ENCODE measurements around the gene ELF2.

The ELF2 gene

GRCh38 chr4:139196462-139196861 is 19.4 kb upstream of the ELF2 start:
- no peaks in the 10 kb centered on the region for H4K20me1 ChIP-seq
- TF ChIP-seq Cebpa-rat (IDR thresholded peaks at IDR 0.05): no peak
- no peak overlapping the region for H3K4me3 ChIP-seq
- no peak overlapping the region for H3K9ac ChIP-seq
- peaks cover 0 to 22% (median 10%) of the 10 kb centered on the region in 11 experiments; a peak in 18 of 22 replicates for H3K9me3 ChIP-seq (replicated peaks in 1 of 11)
- H3K4me2 ChIP-seq: no peak overlapping the region
- no peaks in the 10 kb centered on the region for H3K36me3 ChIP-seq
- no peaks in the 10 kb centered on the region for H3K27me3 ChIP-seq
- H3K27ac ChIP-seq: no peak overlapping the region
- peaks cover 0 to 29% (median 4%) of the 10 kb centered on the region in 10 experiments; a peak in 11 of 20 replicates for H3K4me1 ChIP-seq

DNA sequence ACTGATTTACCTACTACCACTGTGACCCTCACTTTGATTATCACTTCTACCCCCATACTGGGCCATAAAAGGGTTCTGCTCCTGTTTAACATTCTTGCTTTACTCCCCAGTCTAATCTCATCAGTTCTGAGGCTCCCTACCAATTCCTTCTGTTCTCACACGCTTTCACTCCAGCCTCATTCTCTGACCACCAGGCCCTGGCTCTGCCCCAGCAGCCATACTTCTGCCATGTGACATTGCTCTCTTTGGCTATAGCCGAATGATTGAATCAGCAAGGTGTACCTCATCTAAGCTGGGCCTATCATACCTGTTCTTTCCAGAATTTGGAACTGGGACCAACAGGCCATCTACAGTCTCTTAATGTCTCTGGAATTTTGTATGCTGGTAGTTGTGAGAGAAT is 14.4 kb upstream of the ELF2 start:
- peak overlapping the region in 6 of 11 experiments; percentile 20 to 70 (median 42); a peak in 9 of 22 replicates for H3K4me2 ChIP-seq
- no peak for TF ChIP-seq Cebpa-rat (IDR thresholded peaks at IDR 0.05)
- H3K9ac ChIP-seq: no peak overlapping the region; a peak in 1 of 22 replicates
- H3K27ac ChIP-seq: peak overlapping the region in 9 of 11 experiments; percentile 12 to 91 (median 37); a peak in 15 of 22 replicates
- no peaks in the 10 kb centered on the region for H3K36me3 ChIP-seq
- 0 out of 22 replicates have a peak, but pooled peaks cover 0 to 5% (median 0%) of the 10 kb centered on the region in 11 experiments for H3K9me3 ChIP-seq (replicated peaks in 1 of 11)
- H3K27me3 ChIP-seq: no peaks in the 10 kb centered on the region
- peaks cover 12 to 62% (median 47%) of the 10 kb centered on the region in 10 experiments for H3K4me1 ChIP-seq
- H3K4me3 ChIP-seq: no peak overlapping the region
- H4K20me1 ChIP-seq: no peaks in the 10 kb centered on the region

GRCh38 chr4:139189972-139190371 is 13.0 kb upstream of the ELF2 start:
- peak overlapping the region in 9 of 11 experiments; percentile 32 to 95 (median 87); a peak in 17 of 22 replicates for H3K27ac ChIP-seq

DNA sequence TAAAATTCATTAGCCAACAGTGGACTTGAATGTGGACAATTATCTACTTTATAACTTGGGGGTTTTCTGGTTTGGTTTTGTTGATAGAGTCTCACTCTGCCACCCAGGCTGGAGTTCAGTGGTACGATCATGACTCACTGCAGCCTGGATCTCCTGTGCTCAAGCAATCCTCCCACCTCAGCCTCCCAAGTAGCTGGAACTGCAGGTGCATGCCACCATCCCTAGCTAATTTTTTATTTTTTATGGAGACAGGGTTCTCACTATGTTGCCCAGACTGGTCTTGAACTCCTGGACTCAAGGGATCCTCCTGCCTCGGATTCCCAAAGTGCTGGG is 12.4 kb upstream of the ELF2 start:
- peak overlapping the region; percentile 58 to 88 (median 69) for H3K4me2 ChIP-seq
- no peak for TF ChIP-seq Cebpa-rat (IDR thresholded peaks at IDR 0.05)
- peak overlapping the region; percentile 54 to 84 (median 75); a peak in 20 of 22 replicates for H3K9ac ChIP-seq
- peaks cover 12 to 82% (median 57%) of the 10 kb centered on the region in 10 experiments for H3K4me1 ChIP-seq
- no peaks in the 10 kb centered on the region for H3K27me3 ChIP-seq
- H3K36me3 ChIP-seq: no peaks in the 10 kb centered on the region
- peak overlapping the region in 2 of 10 experiments; percentile 18 to 29; a peak in 1 of 20 replicates for H3K4me3 ChIP-seq
- no peaks in the 10 kb centered on the region for H4K20me1 ChIP-seq
- peak overlapping the region; percentile 62 to 95 (median 85); a peak in 21 of 22 replicates for H3K27ac ChIP-seq
- H3K9me3 ChIP-seq (replicated peaks in 1 of 11): no peaks in the 10 kb centered on the region

More at GRCh38 chr4:139189972-139190371, 13.0 kb upstream of the ELF2 start:
- Histone ChIP-seq H3K36me3 (no peaks in the 10 kb centered on the region), H3K4me1 (peaks cover 12 to 76% (median 54%) of the 10 kb centered on the region in 10 experiments), H3K9ac (peak overlapping the region in 1 of 11 experiments; percentile 16; a peak in 2 of 22 replicates), H4K20me1 (no peaks in the 10 kb centered on the region), H3K4me3 (no peak overlapping the region), H3K4me2 (peak overlapping the region in 7 of 11 experiments; percentile 33 to 79 (median 60); a peak in 13 of 22 replicates), H3K27me3 (no peaks in the 10 kb centered on the region), H3K9me3 (replicated peaks in 1 of 11) (no peaks in the 10 kb centered on the region)
- no peak for TF ChIP-seq Cebpa-rat (IDR thresholded peaks at IDR 0.05)

DNA sequence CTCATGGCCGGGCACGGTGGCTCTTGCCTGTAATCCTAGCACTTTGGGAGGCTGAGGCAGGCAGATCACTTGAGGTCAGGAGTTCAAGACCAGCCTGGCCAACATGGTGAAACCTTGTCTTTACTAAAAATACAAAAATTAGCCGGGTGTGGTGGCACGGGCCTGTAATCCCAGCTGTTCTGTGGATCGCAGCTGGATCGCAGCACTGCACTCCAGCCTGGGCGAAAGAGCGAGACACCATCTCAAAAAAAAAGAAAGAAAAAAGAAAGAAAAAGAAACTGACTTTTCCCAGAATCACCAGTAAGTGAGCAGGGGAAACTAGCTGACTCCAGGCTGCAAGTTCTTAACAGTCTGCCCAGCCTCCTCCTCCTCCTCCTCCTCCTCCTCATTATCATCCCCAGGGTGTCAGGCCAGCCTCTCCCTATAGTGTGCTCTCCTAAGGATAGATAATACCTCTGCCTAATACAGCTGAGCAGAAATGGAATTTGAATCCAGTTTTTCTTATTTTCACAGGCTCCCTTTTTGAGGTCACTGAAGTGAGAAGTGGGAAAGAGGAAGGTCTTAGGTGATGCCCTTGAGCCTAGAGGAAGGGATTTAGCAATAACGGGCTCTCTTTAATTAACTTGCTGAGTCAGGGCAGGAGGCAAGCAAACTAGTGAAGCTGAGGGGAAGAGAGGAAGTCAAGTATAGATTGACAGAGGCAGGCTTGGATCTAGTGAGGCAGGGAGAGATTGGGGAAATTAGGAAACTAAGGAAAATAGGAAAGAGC is 11.8 kb upstream of the ELF2 start:
- peak overlapping the region; percentile 54 to 84 (median 75) for H3K9ac ChIP-seq
- no peaks in the 10 kb centered on the region for H4K20me1 ChIP-seq
- H3K9me3 ChIP-seq (replicated peaks in 1 of 11): no peaks in the 10 kb centered on the region
- peak overlapping the region; percentile 58 to 88 (median 69) for H3K4me2 ChIP-seq
- peak overlapping the region; percentile 62 to 95 (median 85) for H3K27ac ChIP-seq
- peaks cover 12 to 88% (median 57%) of the 10 kb centered on the region in 10 experiments for H3K4me1 ChIP-seq
- peak overlapping the region in 5 of 10 experiments; percentile 6 to 39 (median 18); a peak in 5 of 20 replicates for H3K4me3 ChIP-seq
- TF ChIP-seq Cebpa-rat (IDR thresholded peaks at IDR 0.05): peak in 9 of 11 experiments; percentile 31 to 92 (median 70); a peak in 12 of 22 replicates
- no peaks in the 10 kb centered on the region for H3K27me3 ChIP-seq
- H3K36me3 ChIP-seq: no peaks in the 10 kb centered on the region

DNA sequence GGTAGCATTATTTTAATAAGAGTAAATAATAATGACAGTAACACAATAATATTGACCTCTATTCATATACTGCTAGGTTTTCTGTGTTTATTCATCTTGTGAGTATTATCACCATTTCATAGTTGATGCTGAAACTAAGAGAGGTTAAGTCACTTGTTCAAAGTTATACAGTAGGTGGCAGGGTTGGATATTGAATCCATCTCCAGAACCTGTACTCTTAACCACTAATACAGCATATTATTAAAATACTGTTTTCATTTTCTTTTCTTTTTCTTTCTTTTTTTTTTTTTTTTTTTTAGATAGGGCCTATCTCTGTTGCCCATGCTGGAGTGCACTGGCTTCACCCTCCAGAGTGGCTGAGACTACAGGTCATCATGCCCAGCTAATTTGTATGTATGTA is 7.1 kb upstream of the ELF2 start:
- no peaks in the 10 kb centered on the region for H4K20me1 ChIP-seq
- no peaks in the 10 kb centered on the region for H3K9me3 ChIP-seq (replicated peaks in 1 of 11)
- peak overlapping the region in 4 of 11 experiments; percentile 35 to 53 (median 40); a peak in 8 of 22 replicates for H3K4me2 ChIP-seq
- no peaks in the 10 kb centered on the region for H3K36me3 ChIP-seq
- no peaks in the 10 kb centered on the region for H3K27me3 ChIP-seq
- TF ChIP-seq Cebpa-rat (IDR thresholded peaks at IDR 0.05): no peak
- peaks cover 9 to 62% (median 34%) of the 10 kb centered on the region in 10 experiments for H3K4me1 ChIP-seq
- H3K27ac ChIP-seq: peak overlapping the region in 7 of 11 experiments; percentile 3 to 49 (median 11); a peak in 5 of 22 replicates
- H3K4me3 ChIP-seq: no peak overlapping the region
- peak overlapping the region in 2 of 11 experiments; percentile 34 to 35; a peak in 2 of 22 replicates for H3K9ac ChIP-seq

- Histone ChIP-seq H3K27ac (peak overlapping the region; percentile 82 to 100 (median 92)), H3K4me2 (peak overlapping the region; percentile 83 to 99 (median 96)), H3K36me3 (no peaks in the 10 kb centered on the region), H3K9ac (peak overlapping the region; percentile 90 to 100 (median 96)), H3K9me3 (replicated peaks in 1 of 11) (no peaks in the 10 kb centered on the region), H3K4me3 (peak overlapping the region; percentile 83 to 100 (median 97)), H3K4me1 (peaks cover 19 to 37% (median 26%) of the 10 kb centered on the region in 10 experiments), H3K27me3 (peaks cover 0 to 21% (median 16%) of the 10 kb centered on the region in 11 experiments; a peak in 17 of 22 replicates), H4K20me1 (peaks cover 24 to 37% (median 32%) of the 10 kb centered on the region in 11 experiments)
- no peak for TF ChIP-seq Cebpa-rat (IDR thresholded peaks at IDR 0.05)
Measured at GRCh38 chr4:139177869-139178619, 1.0 kb upstream of the ELF2 start.

DNA sequence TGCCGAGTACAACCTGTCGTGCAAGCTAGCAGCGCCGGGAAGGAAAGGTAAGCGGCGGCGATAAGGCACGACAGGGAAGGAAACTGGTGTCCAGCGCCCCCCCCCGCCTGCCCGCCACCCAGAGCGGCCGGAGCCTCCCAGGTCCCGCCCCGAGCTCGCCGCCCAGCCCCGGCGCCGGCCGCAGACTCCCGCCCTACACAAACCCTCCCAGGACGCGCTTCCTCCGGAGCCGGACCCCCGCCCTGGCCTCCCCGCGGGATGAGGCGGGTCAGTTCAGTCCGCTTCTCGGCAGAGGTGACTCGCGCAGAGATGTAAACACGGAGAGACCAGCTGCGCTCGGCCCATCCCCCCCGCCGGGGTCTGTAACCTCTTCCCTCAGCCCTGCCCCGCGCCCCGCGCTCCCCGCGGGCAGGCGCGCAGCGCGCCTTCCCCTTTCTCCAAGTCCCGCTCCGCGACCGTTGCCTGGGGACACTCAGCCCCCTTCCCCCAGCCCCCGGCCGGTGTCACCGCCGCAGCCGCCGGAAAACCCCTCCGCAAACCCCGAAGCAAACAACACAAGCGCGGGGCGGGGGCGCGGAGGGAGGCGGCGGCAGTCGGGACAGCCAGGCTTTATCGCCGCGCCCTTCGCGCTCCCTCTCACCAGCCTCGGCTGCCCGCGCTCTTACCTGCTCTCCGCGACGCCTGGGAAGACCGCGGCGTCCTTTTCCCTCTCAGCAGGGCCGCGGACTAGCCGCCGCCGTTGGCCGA is 543 bp downstream of the ELF2 start:
- H3K9ac ChIP-seq: peak overlapping the region; percentile 90 to 100 (median 96)

More for the DNA sequence above, 543 bp downstream of the ELF2 start:
- H3K4me3 ChIP-seq: peak overlapping the region; percentile 83 to 100 (median 97)
- peak overlapping the region; percentile 82 to 100 (median 92) for H3K27ac ChIP-seq
- peaks cover 0 to 21% (median 16%) of the 10 kb centered on the region in 11 experiments; a peak in 17 of 22 replicates for H3K27me3 ChIP-seq
- H3K4me1 ChIP-seq: peaks cover 19 to 45% (median 26%) of the 10 kb centered on the region in 10 experiments
- H3K36me3 ChIP-seq: no peaks in the 10 kb centered on the region
- peak overlapping the region; percentile 75 to 97 (median 89) for H3K4me2 ChIP-seq
- H4K20me1 ChIP-seq: peaks cover 24 to 48% (median 43%) of the 10 kb centered on the region in 11 experiments
- no peaks in the 10 kb centered on the region for H3K9me3 ChIP-seq (replicated peaks in 1 of 11)
- TF ChIP-seq Cebpa-rat (IDR thresholded peaks at IDR 0.05): no peak
